Ascending aorta (tissue), 2 donors: ENCODE measurements around the gene SORCS3. TPM values are rescaled to one million over a fixed set of nuclear protein-coding genes. Genes with fewer than 3 reads are reported as not detected.

Experiments used
- DNase-seq, 2 donors: peaks; one replicate each; pipeline ENCODE4 v3.0.0-alpha.2; 2019; ENCODE audit warnings: low spot score in 2 of 2
- H3K27ac ChIP-seq, 2 donors: fragments of 200-600 bp; sonication (generic); one replicate each; pipeline ENCODE4 v1.5.1; 2016 to 2017; ENCODE audit warnings: mild to moderate bottlenecking in 1 of 2
- H3K27me3 ChIP-seq: fragments of 200-600 bp; sonication (generic); one replicate; pipeline ENCODE4 v1.5.1; 2017
- H3K36me3 ChIP-seq, 2 donors: fragments of 200-600 bp; sonication (generic); one replicate each; pipeline ENCODE4 v1.5.1; 2016
- H3K4me1 ChIP-seq, 2 donors: fragments of 200-600 bp; sonication (generic); one replicate each; pipeline ENCODE4 v1.5.1; 2016 to 2017; ENCODE audit warnings: mild to moderate bottlenecking in 1 of 2
- H3K4me3 ChIP-seq, 2 donors: fragments of 200-600 bp; sonication (generic); one replicate each; pipeline ENCODE4 v1.5.1; 2016 to 2017; ENCODE audit warnings: mild to moderate bottlenecking in 1 of 2
- H3K9me3 ChIP-seq, 2 donors: fragments of 200-600 bp; sonication (generic); one replicate each; pipeline ENCODE4 v1.5.1; 2016
- CTCF ChIP-seq, 3 experiments: fragments of 200-600 bp in 2 of 3; fragments of 450-650 bp in 1 of 3; sonication (generic) in 2 of 3; IDR thresholded peaks; one replicate each; pipeline ENCODE4 v1.5.1; 2016 to 2019; ENCODE audit warnings: antibody characterized with exemption in 3 of 3, mild to moderate bottlenecking in 1 of 3, moderate library complexity in 1 of 3
- intact Hi-C: fragments of 100-400 bp; cut with DNase I; formaldehyde crosslinking; loops from one replicate; pipeline ENCODE4 v1.15.1; 2023
- total RNA-seq: library from RNA; depleted of rRNA; stranded (reverse); fragments of >200 nt; gene quantifications from one replicate; pipeline ENCODE4 v1.1.0, GENCODE V29; 2016

The SORCS3 gene
- total RNA-seq, 1 donor from 2014 or later = not detected

GRCh38 chr10:105096316-105096715, 455.2 kb downstream of the SORCS3 start:
- no peak overlapping the region for H3K27ac ChIP-seq
- DNase-seq = no peak
- TF ChIP-seq CTCF (IDR thresholded peaks at IDR 0.05) = no peak
- H3K27me3 ChIP-seq = no peaks in the 10 kb centered on the region
- no peaks in the 10 kb centered on the region for H3K9me3 ChIP-seq
- H3K4me1 ChIP-seq = no peaks in the 10 kb centered on the region
- no peak overlapping the region for H3K4me3 ChIP-seq
- intact Hi-C loops = no loop called here
- H3K36me3 ChIP-seq = no peaks in the 10 kb centered on the region

- H3K27me3 ChIP-seq = no peaks in the 10 kb centered on the region
- no peaks in the 10 kb centered on the region for H3K9me3 ChIP-seq
- intact Hi-C loops = no loop called here
- DNase-seq = no peak
- no peak overlapping the region for H3K27ac ChIP-seq
- no peaks in the 10 kb centered on the region for H3K36me3 ChIP-seq
- no peak overlapping the region for H3K4me3 ChIP-seq
- no peaks in the 10 kb centered on the region for H3K4me1 ChIP-seq
- no peak for TF ChIP-seq CTCF (IDR thresholded peaks at IDR 0.05)
These were observed 461.9 kb downstream of the SORCS3 start for GRCh38 chr10:105102977-105103376.

GRCh38 chr10:105104297-105104696, 463.2 kb downstream of the SORCS3 start:
- Histone ChIP-seq H3K27ac (no peak overlapping the region), H3K9me3 (no peaks in the 10 kb centered on the region), H3K27me3 (no peaks in the 10 kb centered on the region), H3K36me3 (no peaks in the 10 kb centered on the region), H3K4me1 (no peaks in the 10 kb centered on the region), H3K4me3 (no peak overlapping the region)
- DNase-seq = no peak
- intact Hi-C loops = no loop called here
- no peak for TF ChIP-seq CTCF (IDR thresholded peaks at IDR 0.05)

- no peak for DNase-seq
- no peaks in the 10 kb centered on the region for H3K4me1 ChIP-seq
- no peaks in the 10 kb centered on the region for H3K27me3 ChIP-seq
- H3K36me3 ChIP-seq = no peaks in the 10 kb centered on the region
- no peak for TF ChIP-seq CTCF (IDR thresholded peaks at IDR 0.05)
- H3K9me3 ChIP-seq = no peaks in the 10 kb centered on the region
- intact Hi-C loops = no loop called here
- no peak overlapping the region for H3K4me3 ChIP-seq
- H3K27ac ChIP-seq = no peak overlapping the region
These were observed 468.1 kb downstream of the SORCS3 start for GRCh38 chr10:105109164-105109563.

- Histone ChIP-seq H3K4me3 (no peak overlapping the region), H3K36me3 (no peaks in the 10 kb centered on the region), H3K4me1 (no peaks in the 10 kb centered on the region), H3K27ac (no peak overlapping the region), H3K27me3 (no peaks in the 10 kb centered on the region), H3K9me3 (no peaks in the 10 kb centered on the region)
- no peak for DNase-seq
- no peak for TF ChIP-seq CTCF (IDR thresholded peaks at IDR 0.05)
- intact Hi-C loops = no loop called here
These were observed 471.8 kb downstream of the SORCS3 start for GRCh38 chr10:105112862-105113261.

GRCh38 chr10:105113666-105114065, 472.6 kb downstream of the SORCS3 start:
- no peaks in the 10 kb centered on the region for H3K4me1 ChIP-seq
- TF ChIP-seq CTCF (IDR thresholded peaks at IDR 0.05) = no peak
- DNase-seq = no peak
- no peaks in the 10 kb centered on the region for H3K9me3 ChIP-seq
- intact Hi-C loops = no loop called here
- H3K4me3 ChIP-seq = no peak overlapping the region
- no peak overlapping the region for H3K27ac ChIP-seq
- no peaks in the 10 kb centered on the region for H3K27me3 ChIP-seq
- H3K36me3 ChIP-seq = no peaks in the 10 kb centered on the region
